Measurements from ENCODE around the gene PKNOX2. TPM values are rescaled to one million over a fixed set of nuclear protein-coding genes. Genes with fewer than 3 reads are reported as not detected.

PKNOX2 gene
- total and polyA plus RNA-seq, 2 of the 8 experiments (the other 6 are each of a cell fraction or from before 2014, with no cell fraction given), result 2.0 TPM

DNA sequence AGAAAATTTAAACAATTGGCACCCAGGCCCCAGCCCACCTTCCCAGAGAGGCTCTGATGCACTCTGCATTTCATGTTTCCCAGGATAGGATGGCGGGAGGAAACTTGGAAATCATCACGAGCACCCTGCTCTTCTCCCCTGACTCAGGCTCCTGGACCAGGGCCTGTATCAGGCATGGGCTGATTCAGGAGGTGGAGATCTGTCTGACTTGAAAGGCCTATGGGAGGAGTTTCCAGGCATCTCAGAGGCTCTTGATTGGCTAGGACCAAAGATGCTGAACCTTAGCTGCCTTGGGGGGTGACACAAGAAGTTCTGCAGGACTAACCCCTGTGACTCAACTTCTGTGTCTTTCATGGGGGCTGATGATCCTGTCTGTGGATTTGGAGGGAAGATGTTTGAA lies 106.2 kb downstream of the PKNOX2 start (continued):
- TF ChIP-seq RXRA (IDR thresholded peaks at IDR 0.05; ENCODE audit: insufficient read depth, low read depth, low read length), result no peak
- no peak for TF ChIP-seq CBX8 (IDR thresholded peaks at IDR 0.05; ENCODE audit: borderline replicate concordance, low read depth, low read length)
- TF ChIP-seq, protein P1, sequence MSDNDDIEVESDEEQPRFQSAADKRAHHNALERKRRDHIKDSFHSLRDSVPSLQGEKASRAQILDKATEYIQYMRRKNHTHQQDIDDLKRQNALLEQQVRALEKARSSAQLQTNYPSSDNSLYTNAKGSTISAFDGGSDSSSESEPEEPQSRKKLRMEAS (IDR thresholded peaks at IDR 0.05), result no peak
- TF ChIP-seq, protein P2, sequence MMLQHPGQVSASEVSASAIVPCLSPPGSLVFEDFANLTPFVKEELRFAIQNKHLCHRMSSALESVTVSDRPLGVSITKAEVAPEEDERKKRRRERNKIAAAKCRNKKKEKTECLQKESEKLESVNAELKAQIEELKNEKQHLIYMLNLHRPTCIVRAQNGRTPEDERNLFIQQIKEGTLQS (IDR thresholded peaks at IDR 0.05; ENCODE audit: insufficient read depth, low read depth, low read length), result no peak
- TF ChIP-seq, protein P3, sequence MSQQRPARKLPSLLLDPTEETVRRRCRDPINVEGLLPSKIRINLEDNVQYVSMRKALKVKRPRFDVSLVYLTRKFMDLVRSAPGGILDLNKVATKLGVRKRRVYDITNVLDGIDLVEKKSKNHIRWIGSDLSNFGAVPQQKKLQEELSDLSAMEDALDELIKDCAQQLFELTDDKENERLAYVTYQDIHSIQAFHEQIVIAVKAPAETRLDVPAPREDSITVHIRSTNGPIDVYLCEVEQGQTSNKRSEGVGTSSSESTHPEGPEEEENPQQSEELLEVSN (IDR thresholded peaks at IDR 0.05), result no peak
- no peak for TF ChIP-seq TBP (IDR thresholded peaks at IDR 0.05; ENCODE audit: low read depth, low read length)
- no peak for TF ChIP-seq RBBP5 (IDR thresholded peaks at IDR 0.05; ENCODE audit: borderline replicate concordance, low read depth, low read length)
- no peak for TF ChIP-seq PHF8 (conservative IDR thresholded peaks at IDR 0.05; ENCODE audit: low read depth, low read length)

Measured in H1 (cell line).